Stimulated activated CD8-positive, alpha-beta memory T cell treated with anti-CD3 and anti-CD28 coated beads, Interleukin-12 subunit alpha, Interleukin-12 subunit beta, amount 100 ng/mL, for 1 hour (primary cell): ENCODE data around the gene IFT172.
"Not testable (repeated sequence)": the region's sequence is repeated elsewhere in the genome, so short reads cannot be mapped to it uniquely, and the experiment has no call there.

Experiments used
- DNase-seq: peaks from one replicate; pipeline ENCODE4 v3.0.0-alpha.2; 2020; ENCODE audit warnings: low read depth

The IFT172 gene

GRCh38 chr2:27428213-27428977 is 61.1 kb downstream of the IFT172 start, which contains the start of gene NRBP1:
NRBP1 (plus strand) TSS chr2:27428631; CDS start chr2:27433274, 4,643 bp downstream.
- DNase-seq = peak; percentile 86

GRCh38 chr2:27427863-27428212 is 61.7 kb downstream of the IFT172 start:
- no peak for DNase-seq

- DNase-seq = not testable (repeated sequence)
Observed at GRCh38 chr2:27425039-27425438, 64.5 kb downstream of the IFT172 start.

GRCh38 chr2:27422958-27423357 is 66.6 kb downstream of the IFT172 start:
- DNase-seq = no peak

- no peak for DNase-seq
Observed at GRCh38 chr2:27421660-27422250, 67.8 kb downstream of the IFT172 start.

GRCh38 chr2:27420996-27421395 is 68.5 kb downstream of the IFT172 start:
- no peak for DNase-seq

GRCh38 chr2:27416151-27416550 is 73.4 kb downstream of the IFT172 start:
- DNase-seq = no peak

GRCh38 chr2:27412419-27413152 is 77.0 kb downstream of the IFT172 start:
- DNase-seq = no peak

- DNase-seq = peak; percentile 94
Observed at GRCh38 chr2:27409321-27410073, 80.0 kb downstream of the IFT172 start, which contains the start of gene PPM1G. PPM1G (minus strand) TSS chr2:27409591; CDS start chr2:27409422, 169 bp downstream.

- DNase-seq = no peak
Observed at GRCh38 chr2:27408601-27409320, 80.8 kb downstream of the IFT172 start.

GRCh38 chr2:27407798-27408491 is 81.6 kb downstream of the IFT172 start:
- no peak for DNase-seq

GRCh38 chr2:27400348-27401135 is 89.0 kb downstream of the IFT172 start:
- DNase-seq = no peak

GRCh38 chr2:27398962-27399361 is 90.6 kb downstream of the IFT172 start:
- DNase-seq = no peak
